Measurements from ENCODE around the gene OR10C1.

- TF ChIP-seq EZH2 (IDR thresholded peaks at IDR 0.05; ENCODE audit: low read depth) (no peak), CTCF (conservative IDR thresholded peaks at IDR 0.05) (no peak)
These were observed at the start of gene OR10C1 for GRCh38 chr6:29439006-29439405.

All from PC-9 (cell line).